Measurements from ENCODE around the gene SPRY1.

The SPRY1 gene

DNA sequence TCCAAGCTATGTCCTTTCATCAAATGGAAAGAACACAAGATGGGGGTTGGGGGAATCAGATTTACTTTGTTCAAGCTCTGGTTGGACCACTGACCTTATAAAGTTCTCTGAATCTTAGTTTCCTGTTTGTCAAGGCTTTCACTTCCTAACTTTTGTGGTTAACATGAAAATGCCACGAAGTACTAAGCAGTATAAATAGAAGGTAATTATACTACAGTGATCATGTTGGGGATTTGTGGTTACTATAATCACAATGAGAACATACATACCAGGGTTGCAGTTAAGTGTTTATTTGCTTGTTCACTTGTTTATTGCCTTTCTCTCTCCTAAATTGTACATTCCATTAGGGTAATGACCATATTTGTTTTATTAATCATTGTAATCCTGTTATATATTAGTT lies 53.2 kb downstream of the SPRY1 start:
- H3K9me3 ChIP-seq (ENCODE audit: control insufficient read depth in 1 of 2, low read length in 2 of 2), result no peaks in the 10 kb centered on the region
- H3K4me1 ChIP-seq (ENCODE audit: control insufficient read depth in 1 of 2, insufficient read depth in 2 of 2, low read length in 2 of 2), result peaks cover 0 to 6% of the 10 kb centered on the region in 2 donors
- no peaks in the 10 kb centered on the region for H3K36me3 ChIP-seq (ENCODE audit: control insufficient read depth in 1 of 2, insufficient read depth in 2 of 2, low read length in 2 of 2)
- H3K4me3 ChIP-seq (ENCODE audit: low read depth in 1 of 2, low read length in 2 of 2), result no peak overlapping the region
- no peaks in the 10 kb centered on the region for H3K27me3 ChIP-seq (ENCODE audit: low read depth, low read length)
- H3K27ac ChIP-seq (ENCODE audit: low read length), result no peak overlapping the region

DNA sequence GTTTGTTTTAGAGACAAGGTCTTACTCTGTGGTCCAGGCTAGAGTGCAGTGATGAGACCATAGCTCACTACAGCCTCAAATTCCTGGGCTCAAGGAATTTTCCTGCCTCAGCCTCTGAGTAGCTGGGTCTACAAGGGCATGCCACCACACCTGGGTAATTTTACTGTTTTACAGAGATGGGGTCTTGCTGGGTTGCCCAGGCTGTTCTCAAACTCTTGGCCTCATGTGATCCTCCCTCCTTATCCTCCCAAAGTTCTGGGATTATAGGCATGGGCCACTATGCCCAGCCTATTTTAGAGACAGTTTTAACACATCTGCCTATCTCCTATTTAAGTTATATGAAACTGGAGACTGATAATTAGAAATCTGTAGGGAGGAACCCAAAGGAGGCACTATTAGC lies 53.8 kb downstream of the SPRY1 start:
- no peaks in the 10 kb centered on the region for H3K9me3 ChIP-seq (ENCODE audit: control insufficient read depth in 1 of 2, low read length in 2 of 2)
- peaks cover 0 to 6% of the 10 kb centered on the region in 2 donors for H3K4me1 ChIP-seq (ENCODE audit: control insufficient read depth in 1 of 2, insufficient read depth in 2 of 2, low read length in 2 of 2)
- no peak overlapping the region for H3K27ac ChIP-seq (ENCODE audit: low read length)
- H3K36me3 ChIP-seq (ENCODE audit: control insufficient read depth in 1 of 2, insufficient read depth in 2 of 2, low read length in 2 of 2), result no peaks in the 10 kb centered on the region
- H3K4me3 ChIP-seq (ENCODE audit: low read depth in 1 of 2, low read length in 2 of 2), result no peak overlapping the region
- no peaks in the 10 kb centered on the region for H3K27me3 ChIP-seq (ENCODE audit: low read depth, low read length)

DNA sequence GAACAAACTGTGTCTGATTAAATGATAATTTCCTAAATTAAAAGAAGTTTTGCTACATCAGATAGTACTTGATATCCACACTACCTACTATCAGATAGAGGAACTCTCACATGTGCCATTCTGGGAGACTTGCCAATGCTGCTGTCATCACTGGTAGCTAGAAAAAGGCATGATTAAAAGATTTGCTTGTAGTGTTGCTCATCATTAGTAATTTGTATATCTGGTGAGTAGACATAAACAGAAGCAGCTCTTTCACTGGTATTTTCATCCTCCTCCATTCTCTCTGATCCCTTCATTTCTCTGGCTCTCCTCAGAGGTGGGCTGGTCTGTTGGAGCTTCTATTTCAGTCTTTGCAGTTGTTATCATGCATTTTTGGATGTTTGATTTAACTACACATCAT lies 56.0 kb downstream of the SPRY1 start:
- no peak overlapping the region for H3K27ac ChIP-seq (ENCODE audit: low read length)

DNA sequence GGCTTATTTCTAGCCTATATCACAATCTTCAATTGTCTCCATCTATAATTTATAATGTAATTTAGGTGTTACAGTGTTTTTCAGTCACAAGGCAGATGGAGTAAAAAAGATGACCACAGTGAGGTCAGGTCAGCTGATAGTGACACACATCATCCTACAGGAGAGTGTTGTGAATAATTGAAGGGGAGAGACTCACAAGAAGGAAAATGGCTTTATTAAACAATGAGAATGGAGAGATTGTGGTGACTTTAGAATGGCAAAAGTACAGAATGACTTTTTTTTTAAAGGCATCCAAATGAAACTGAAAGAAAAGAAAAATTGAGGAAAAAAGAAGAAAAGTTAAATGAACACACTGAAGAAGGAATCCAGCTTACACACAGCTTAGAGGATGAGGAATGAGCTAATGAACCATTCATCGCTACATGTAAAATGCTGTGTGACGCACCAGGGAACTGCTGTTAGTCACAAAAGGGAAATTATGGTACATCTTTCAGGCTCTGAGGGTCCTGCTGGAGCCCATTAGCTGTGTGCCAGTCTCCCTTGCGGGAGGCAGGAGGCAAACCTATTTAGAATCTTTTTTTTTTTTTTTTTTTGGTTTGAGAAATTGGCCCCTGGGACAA lies 56.6 kb downstream of the SPRY1 start:
- Histone ChIP-seq H3K27ac (ENCODE audit: low read length) (no peak overlapping the region), H3K4me3 (ENCODE audit: low read depth in 1 of 2, low read length in 2 of 2) (no peak overlapping the region), H3K36me3 (ENCODE audit: control insufficient read depth in 1 of 2, insufficient read depth in 2 of 2, low read length in 2 of 2) (no peaks in the 10 kb centered on the region), H3K27me3 (ENCODE audit: low read depth, low read length) (no peaks in the 10 kb centered on the region), H3K9me3 (ENCODE audit: control insufficient read depth in 1 of 2, low read length in 2 of 2) (no peaks in the 10 kb centered on the region), H3K4me1 (ENCODE audit: control insufficient read depth in 1 of 2, insufficient read depth in 2 of 2, low read length in 2 of 2) (peaks cover 0 to 6% of the 10 kb centered on the region in 2 donors)

More for the DNA sequence above, 56.0 kb downstream of the SPRY1 start:
- H3K27me3 ChIP-seq (ENCODE audit: low read depth, low read length), result no peaks in the 10 kb centered on the region
- H3K4me3 ChIP-seq (ENCODE audit: low read depth in 1 of 2, low read length in 2 of 2), result no peak overlapping the region
- no peaks in the 10 kb centered on the region for H3K36me3 ChIP-seq (ENCODE audit: control insufficient read depth in 1 of 2, insufficient read depth in 2 of 2, low read length in 2 of 2)
- H3K4me1 ChIP-seq (ENCODE audit: control insufficient read depth in 1 of 2, insufficient read depth in 2 of 2, low read length in 2 of 2), result peaks cover 0 to 6% of the 10 kb centered on the region in 2 donors
- H3K9me3 ChIP-seq (ENCODE audit: control insufficient read depth in 1 of 2, low read length in 2 of 2), result no peaks in the 10 kb centered on the region
